Endothelial cell of umbilical vein (primary cell): Measurements from ENCODE around the gene RAB17. TPM values are rescaled to one million over a fixed set of nuclear protein-coding genes. Genes with fewer than 3 reads are reported as not detected.

Source experiments
- BruUV-seq: library from RNA; stranded (reverse); fragments of 400-500 nt; replicated peaks from 2 replicates; lab custom pipeline; 2021; lab: Mats Ljungman, UMichigan
- CTCF ChIA-PET: fragments of 300-600, 350-600 bp; sonication (Branson Sonifier 250); formaldehyde crosslinking; loops from one replicate; lab custom pipeline; 2021; ENCODE audit warnings: antibody characterized with exemption, inconsistent platforms; lab: Charles Lee
- POLR2A ChIA-PET: fragments of 300-600, 350-600 bp; sonication (Branson Sonifier 250); formaldehyde crosslinking; loops from one replicate; lab custom pipeline; 2021; ENCODE audit warnings: antibody characterized with exemption, inconsistent platforms; lab: Charles Lee
- DNase-seq: peaks from one replicate; pipeline ENCODE4 v3.0.0-alpha.2; 2011; ENCODE audit warnings: low read depth, low spot score
- FAIRE-seq: peaks from 2 replicates; lab custom pipeline; 2011; peaks lifted over from hg19 to GRCh38; lab: Jason Lieb, UNC
- H2AFZ ChIP-seq: 2 replicates; pipeline ENCODE4 v1.6.0; 2012; ENCODE audit warnings: low read depth, low read length, control low read depth, inconsistent platforms
- H3K27ac ChIP-seq: 2 replicates; pipeline ENCODE4 v1.5.1; 2011; ENCODE audit warnings: low read depth, mild to moderate bottlenecking, control low read depth, low read length, moderate library complexity; ENCODE audit not compliant: insufficient read depth
- H3K27me3 ChIP-seq, 2 experiments: 2 replicates each; pipeline versions ENCODE4 v1.6.0 to v1.6.1; 2011; ENCODE audit warnings: low read length in 2 of 2, mixed read lengths in 1 of 2; ENCODE audit not compliant: control insufficient read depth in 2 of 2, insufficient read depth in 2 of 2
- H3K36me3 ChIP-seq, 2 experiments: 2 replicates in 1 of 2; 3 replicates in 1 of 2; pipeline ENCODE4 v1.5.1; 2011; ENCODE audit warnings: low read length in 2 of 2, mild to moderate bottlenecking in 1 of 2, moderate library complexity in 1 of 2; ENCODE audit not compliant: control insufficient read depth in 2 of 2, insufficient read depth in 2 of 2; ENCODE audit errors: extremely low read depth in 1 of 2
- H3K4me1 ChIP-seq: 3 replicates; pipeline ENCODE4 v1.5.1; 2011; ENCODE audit warnings: mild to moderate bottlenecking, low read length; ENCODE audit not compliant: control insufficient read depth, insufficient read depth; ENCODE audit errors: extremely low read depth
- H3K4me2 ChIP-seq: 2 replicates; pipeline ENCODE4 v1.6.1; 2011; ENCODE audit warnings: low read length, control low read depth, mixed read lengths; ENCODE audit not compliant: insufficient read depth
- H3K4me3 ChIP-seq, 3 experiments: fragments of 200-600 bp in 1 of 3; sonication (generic), shearing (Covaris generic) in 1 of 3; replicated peaks in 1 of 3; 2 replicates each; pipeline ENCODE4 v1.5.1; 2011 to 2016; ENCODE audit warnings: control low read depth in 3 of 3, low read length in 3 of 3, mild to moderate bottlenecking in 2 of 3, inconsistent platforms in 1 of 3, low read depth in 1 of 3, moderate library complexity in 1 of 3; ENCODE audit not compliant: insufficient read depth in 1 of 3
- H3K79me2 ChIP-seq: 2 replicates; pipeline ENCODE4 v1.6.0; 2012; ENCODE audit warnings: low read length, inconsistent platforms; ENCODE audit not compliant: control insufficient read depth, insufficient read depth
- H3K9ac ChIP-seq: replicated peaks from 2 replicates; pipeline ENCODE3; 2011; ENCODE audit warnings: low read length, control low read depth; ENCODE audit not compliant: insufficient read depth; ENCODE audit errors: extremely low read depth
- H3K9me1 ChIP-seq: replicated peaks from 3 replicates; pipeline ENCODE4 v1.6.0; 2011; ENCODE audit warnings: mild to moderate bottlenecking, low read length; ENCODE audit not compliant: control insufficient read depth, insufficient read depth; ENCODE audit errors: extremely low read depth
- H3K9me3 ChIP-seq: replicated peaks from 2 replicates; pipeline ENCODE4 v1.5.1; 2012; ENCODE audit warnings: low read length, inconsistent platforms; ENCODE audit not compliant: control insufficient read depth, insufficient read depth
- H4K20me1 ChIP-seq: replicated peaks from 2 replicates; pipeline ENCODE3; 2011; ENCODE audit warnings: mild to moderate bottlenecking, low read length; ENCODE audit not compliant: control insufficient read depth, insufficient read depth; ENCODE audit errors: extremely low read depth
- JUN ChIP-seq: IDR thresholded peaks from 2 replicates; pipeline ENCODE4 v1.6.1; 2011; ENCODE audit warnings: borderline replicate concordance, low read depth; ENCODE audit not compliant: insufficient read length, insufficient read depth
- dilution Hi-C: fragments of 300-500 bp; cut with MboI; formaldehyde crosslinking; loops from one replicate; pipeline ENCODE4 v1.15.0; 2019; ENCODE audit warnings: low sequenced_read_pairs; ENCODE audit not compliant: extremely low pct_ligation_motif_present
- intact Hi-C: fragments of 100-400 bp; cut with micrococcal nuclease; formaldehyde crosslinking; loops from one replicate; pipeline ENCODE4 v1.10.0; 2022
- polyA plus RNA-seq, 4 experiments: library from polyadenylated mRNA; depleted of rRNA in 3 of 4; stranded (reverse) in 3 of 4; unstranded in 1 of 4; fragments of >200 nt; gene quantifications; 2 replicates each; pipeline versions ENCODE4 v1.2.1 to v1.2.3, GENCODE V29; 2011 to 2012; ENCODE audit warnings: missing spikeins in 1 of 4
- total RNA-seq: library from RNA; stranded (reverse); gene quantifications from 2 replicates; pipeline ENCODE4 v1.2.3, GENCODE V29; 2021
- TF ChIP-seq, protein P1 (sequence below), 2 donors: IDR thresholded peaks; 1 replicate in 1 of 2; 2 replicates in 1 of 2; pipeline ENCODE4 v1.5.1; 2011; ENCODE audit warnings: low read length in 2 of 2, mild to moderate bottlenecking in 2 of 2, moderate library complexity in 2 of 2, control low read depth in 1 of 2, inconsistent platforms in 1 of 2, low read depth in 1 of 2; ENCODE audit not compliant: insufficient read depth in 1 of 2; ENCODE audit errors: extremely low read depth in 1 of 2

RAB17 gene
- total and polyA plus RNA-seq, 2 donors (not counting 3 experiments of a cell fraction or from before 2014, with no cell fraction given): 0.41 to 0.77 TPM

DNA sequence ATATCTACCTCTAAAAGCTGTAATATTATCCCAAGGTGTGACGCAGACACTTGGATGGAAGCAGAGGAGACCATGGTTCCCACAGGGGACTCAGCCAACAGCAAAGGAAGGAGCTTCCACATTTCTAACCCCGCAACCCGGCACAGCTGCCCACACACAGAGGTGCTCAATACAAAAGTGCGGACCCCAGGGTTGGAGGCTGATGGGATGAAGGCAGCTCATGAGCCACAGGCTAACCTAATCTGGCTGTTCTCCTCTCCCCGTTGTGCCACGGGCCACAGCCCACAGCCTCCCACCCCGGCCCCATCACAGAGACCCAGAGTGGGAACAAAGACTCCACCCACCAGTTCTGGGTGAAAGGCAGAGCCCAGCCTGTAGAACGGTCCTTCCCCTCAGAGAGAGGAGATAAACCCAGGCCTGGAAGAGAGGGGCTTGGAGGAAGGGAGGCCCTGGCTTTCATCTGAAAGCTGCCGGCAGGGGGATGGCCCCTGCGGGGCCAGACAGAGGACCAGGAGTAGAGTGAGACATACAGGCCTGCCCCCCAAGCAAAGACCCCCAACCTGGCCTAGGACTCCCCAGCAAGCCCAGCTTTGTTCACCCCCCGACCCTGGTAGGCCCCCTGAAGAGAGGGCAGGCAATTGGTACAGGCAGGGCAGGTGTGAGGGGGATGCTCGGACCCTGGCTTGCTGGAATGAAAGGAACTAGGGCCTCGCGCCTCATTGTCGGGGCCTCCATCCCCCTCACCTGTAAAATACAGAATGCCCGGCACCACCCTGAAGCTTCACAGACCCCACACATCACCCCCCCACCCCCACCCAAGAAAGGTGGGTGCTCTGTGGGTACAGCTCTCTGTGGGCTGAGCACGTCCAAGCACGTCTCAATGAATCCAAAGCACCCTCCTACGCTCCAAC, 6.9 kb downstream of the RAB17 start:
- H3K4me1 ChIP-seq: no peaks in the 10 kb centered on the region
- H3K79me2 ChIP-seq: no peaks in the 10 kb centered on the region
- H3K4me2 ChIP-seq: no peak overlapping the region
- no peak for TF ChIP-seq JUN
- TF ChIP-seq, protein P1, sequence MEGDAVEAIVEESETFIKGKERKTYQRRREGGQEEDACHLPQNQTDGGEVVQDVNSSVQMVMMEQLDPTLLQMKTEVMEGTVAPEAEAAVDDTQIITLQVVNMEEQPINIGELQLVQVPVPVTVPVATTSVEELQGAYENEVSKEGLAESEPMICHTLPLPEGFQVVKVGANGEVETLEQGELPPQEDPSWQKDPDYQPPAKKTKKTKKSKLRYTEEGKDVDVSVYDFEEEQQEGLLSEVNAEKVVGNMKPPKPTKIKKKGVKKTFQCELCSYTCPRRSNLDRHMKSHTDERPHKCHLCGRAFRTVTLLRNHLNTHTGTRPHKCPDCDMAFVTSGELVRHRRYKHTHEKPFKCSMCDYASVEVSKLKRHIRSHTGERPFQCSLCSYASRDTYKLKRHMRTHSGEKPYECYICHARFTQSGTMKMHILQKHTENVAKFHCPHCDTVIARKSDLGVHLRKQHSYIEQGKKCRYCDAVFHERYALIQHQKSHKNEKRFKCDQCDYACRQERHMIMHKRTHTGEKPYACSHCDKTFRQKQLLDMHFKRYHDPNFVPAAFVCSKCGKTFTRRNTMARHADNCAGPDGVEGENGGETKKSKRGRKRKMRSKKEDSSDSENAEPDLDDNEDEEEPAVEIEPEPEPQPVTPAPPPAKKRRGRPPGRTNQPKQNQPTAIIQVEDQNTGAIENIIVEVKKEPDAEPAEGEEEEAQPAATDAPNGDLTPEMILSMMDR (IDR thresholded peaks at IDR 0.05; ENCODE audit: extremely low read depth in 1 of 2, insufficient read depth in 1 of 2, low read depth in 1 of 2, low read length in 2 of 2): no peak
- no peak overlapping the region for H3K4me3 ChIP-seq
- H3K9ac ChIP-seq: no peak overlapping the region
- POLR2A ChIA-PET: no interaction called here
- peaks cover 2% of the 10 kb centered on the region in 2 experiments for H3K27me3 ChIP-seq
- H2AFZ ChIP-seq: no peak overlapping the region
- BruUV-seq: no TSS peak
- no peaks in the 10 kb centered on the region for H3K36me3 ChIP-seq
- FAIRE-seq (no peak), DNase-seq (no peak)
- intact Hi-C loops (no loop called here), dilution Hi-C loops (no loop called here)
- no peak overlapping the region for H3K27ac ChIP-seq
- CTCF ChIA-PET: interaction anchor here (2.9 to 7.9 kb wide), 3 partner anchors 11 to 162 kb away, joined by 18 to 103 read pairs (median 43); no protein-coding TSS in a partner anchor
- H4K20me1 ChIP-seq: no peaks in the 10 kb centered on the region
- no peaks in the 10 kb centered on the region for H3K9me1 ChIP-seq
- H3K9me3 ChIP-seq: no peaks in the 10 kb centered on the region
